ENCODE data around the gene TMF1. TPM values are rescaled to one million over a fixed set of nuclear protein-coding genes. Genes with fewer than 3 reads are reported as not detected.
A peak's percentile ranks its signal among the peaks of the same experiment; 100 is the strongest.

The TMF1 gene
- total RNA-seq, 2 experiments from 2014 or later: 47.5 to 49.3 TPM

DNA sequence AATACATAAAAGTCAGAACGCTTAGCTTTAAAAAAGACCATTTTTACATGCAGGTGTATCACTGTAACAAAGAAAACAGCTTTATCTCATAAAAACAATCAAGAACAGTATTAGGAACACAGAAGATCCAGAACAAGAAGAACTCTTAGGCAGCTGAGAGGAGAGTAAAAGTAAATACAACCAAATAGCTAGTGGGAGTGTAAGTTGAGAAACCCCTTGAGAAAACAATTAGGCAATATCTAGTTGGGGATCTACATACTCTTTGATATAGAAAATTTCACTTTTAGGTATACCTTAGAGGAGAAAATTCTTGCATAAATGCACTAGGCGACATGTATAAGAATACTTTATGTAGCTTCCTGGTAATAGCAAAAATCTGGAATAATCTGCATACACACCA lies 7.5 kb downstream of the TMF1 start:
- ATAC-seq (no peak), DNase-seq (no peak)
- ChIA-PET POLR2A (no interaction called here), CTCF (interaction anchor here (0.8 to 1.9 kb wide), 4 partner anchors 8 to 77 kb away, joined by 3 to 5 read pairs (median 4); partner anchors contain the start of genes EOGT and TMF1)
- Mint-ChIP-seq H3K36me3 (ENCODE audit: low read depth) (peaks cover 48% of the 10 kb centered on the region), H3K4me3 (no peak overlapping the region), H3K4me1 (ENCODE audit: low read depth) (peaks cover 28% of the 10 kb centered on the region), H3K27me3 (ENCODE audit: low read depth) (no peaks in the 10 kb centered on the region), H3K27ac (no peak overlapping the region), H3K9me3 (ENCODE audit: insufficient read depth) (no peaks in the 10 kb centered on the region)

DNA sequence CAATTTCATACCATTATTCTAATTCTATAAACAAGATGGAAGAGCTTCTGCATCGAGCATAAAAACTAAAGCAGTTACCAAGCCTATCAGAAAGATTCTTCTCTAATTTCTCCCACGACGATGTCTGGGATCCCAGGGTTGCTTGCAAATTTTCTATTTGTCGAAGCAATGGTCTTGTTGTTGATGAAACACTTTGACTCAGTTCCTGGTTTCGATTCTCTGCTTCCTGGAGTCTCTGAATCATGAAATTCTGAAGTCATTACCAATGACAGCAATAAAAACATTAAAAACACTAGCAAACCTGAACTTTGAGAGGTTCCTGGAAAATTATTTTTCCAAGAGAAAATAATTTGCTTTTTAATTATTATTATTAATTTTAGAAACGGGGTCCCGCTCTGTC lies 18.7 kb downstream of the TMF1 start:
- CTCF ChIA-PET: interaction anchor here (1.0 to 1.1 kb wide), 2 partner anchors 11 to 13 kb away, joined by 3 read pairs; no protein-coding TSS in a partner anchor
- H3K4me3 Mint-ChIP-seq: no peak overlapping the region
- no peak overlapping the region for H3K27ac Mint-ChIP-seq
- H3K27me3 Mint-ChIP-seq (ENCODE audit: low read depth): no peaks in the 10 kb centered on the region
- H3K4me1 Mint-ChIP-seq (ENCODE audit: low read depth): peaks cover 2% of the 10 kb centered on the region
- DNase-seq (no peak), ATAC-seq (no peak)
- POLR2A ChIA-PET: no interaction called here
- H3K9me3 Mint-ChIP-seq (ENCODE audit: insufficient read depth): no peaks in the 10 kb centered on the region
- H3K36me3 Mint-ChIP-seq (ENCODE audit: low read depth): peaks cover 64% of the 10 kb centered on the region

DNA sequence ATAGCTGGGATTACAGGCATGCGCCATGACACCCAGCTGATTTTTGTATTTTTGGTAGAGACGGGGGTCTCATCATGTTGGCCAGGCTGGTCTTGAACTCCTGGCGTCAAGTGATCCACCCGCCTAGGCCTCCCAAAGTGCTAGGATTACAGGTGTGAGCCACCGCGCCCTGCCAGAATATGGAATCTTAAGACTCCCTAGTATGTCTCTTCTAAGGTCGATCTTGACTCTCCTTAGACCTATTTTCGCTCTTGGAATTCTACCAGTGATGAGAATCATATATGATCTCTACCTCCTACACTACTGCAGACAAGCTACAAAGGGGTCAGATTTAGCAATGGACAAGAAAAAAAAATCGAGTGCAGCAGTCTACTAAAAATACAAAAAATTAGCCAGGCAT lies 19.4 kb downstream of the TMF1 start:
- ChIA-PET POLR2A (no interaction called here), CTCF (interaction anchor here (1.0 to 1.1 kb wide), 2 partner anchors 12 kb away, joined by 3 read pairs; no protein-coding TSS in a partner anchor)
- Mint-ChIP-seq H3K4me3 (no peak overlapping the region), H3K27me3 (ENCODE audit: low read depth) (no peaks in the 10 kb centered on the region), H3K9me3 (ENCODE audit: insufficient read depth) (no peaks in the 10 kb centered on the region), H3K27ac (no peak overlapping the region), H3K36me3 (ENCODE audit: low read depth) (peaks cover 64% of the 10 kb centered on the region), H3K4me1 (ENCODE audit: low read depth) (peaks cover 2% of the 10 kb centered on the region)
- DNase-seq (no peak), ATAC-seq (no peak)

DNA sequence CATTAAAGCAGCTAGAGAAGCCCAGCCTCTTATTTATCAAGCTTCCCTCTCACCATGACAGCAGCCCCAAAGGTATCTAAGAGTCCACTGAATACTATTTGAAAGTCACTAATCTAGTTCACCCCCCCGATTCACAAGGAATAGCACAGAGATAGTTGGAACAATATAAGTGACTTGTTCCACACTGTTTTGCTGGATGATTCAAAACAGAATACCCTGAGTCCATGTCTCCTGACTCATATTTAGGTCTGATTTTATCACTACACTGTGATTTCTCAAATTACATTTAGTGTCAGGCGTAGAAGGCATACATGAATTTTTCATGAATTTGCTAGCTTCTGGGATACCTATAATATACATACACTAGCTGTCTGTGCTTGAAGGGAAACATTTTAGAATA lies 20.0 kb downstream of the TMF1 start:
- ChIA-PET CTCF (no interaction called here), POLR2A (no interaction called here)
- Mint-ChIP-seq H3K27me3 (ENCODE audit: low read depth) (no peaks in the 10 kb centered on the region), H3K27ac (no peak overlapping the region), H3K9me3 (ENCODE audit: insufficient read depth) (no peaks in the 10 kb centered on the region), H3K4me1 (ENCODE audit: low read depth) (peaks cover 2% of the 10 kb centered on the region), H3K4me3 (no peak overlapping the region), H3K36me3 (ENCODE audit: low read depth) (peaks cover 67% of the 10 kb centered on the region)
- ATAC-seq (no peak), DNase-seq (no peak)

DNA sequence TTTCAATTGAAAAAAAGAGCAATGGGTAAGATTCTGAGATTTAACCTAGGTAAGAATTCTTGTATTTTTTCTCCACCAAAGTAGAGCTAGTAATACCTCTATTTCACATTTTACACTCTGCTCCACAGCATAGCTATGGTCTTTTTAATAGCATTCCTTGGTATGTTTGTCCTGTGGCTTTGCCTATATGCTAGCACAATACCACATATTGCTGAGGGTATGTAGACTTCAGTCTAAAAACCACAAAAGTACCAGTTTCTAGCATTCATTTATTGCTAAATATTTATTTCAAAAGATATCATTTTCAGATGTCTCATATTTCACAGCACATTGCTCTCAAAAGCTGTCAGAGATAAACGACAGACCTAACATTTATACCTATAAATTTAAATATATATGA lies 20.5 kb downstream of the TMF1 start:
- CTCF ChIA-PET: no interaction called here

DNA sequence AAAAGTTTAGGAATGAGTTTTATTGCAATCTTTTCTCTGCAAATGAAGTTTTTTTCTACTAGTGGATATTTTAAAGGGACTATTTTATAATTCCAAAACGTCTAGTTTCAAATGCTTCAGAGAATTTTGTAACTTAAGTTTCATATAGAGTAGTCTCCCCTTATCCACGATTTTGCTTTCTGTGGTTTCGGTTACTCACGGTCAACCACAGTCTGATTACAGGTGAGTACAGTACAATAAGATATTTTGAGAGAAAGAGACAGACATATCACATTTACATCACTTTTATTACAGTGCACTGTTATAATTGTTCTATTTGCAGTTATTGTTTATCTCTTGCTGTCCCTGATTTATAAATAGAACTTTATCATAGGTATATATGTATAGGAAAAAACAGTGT lies 31.3 kb downstream of the TMF1 start:
- ChIA-PET POLR2A (interaction anchor here (1.0 kb wide), 1 partner anchor 44 kb away, joined by 3 read pairs; no protein-coding TSS in a partner anchor), CTCF (interaction anchor here (0.6 to 1.3 kb wide), 2 partner anchors 12 to 1413 kb away, joined by 3 read pairs; no protein-coding TSS in a partner anchor)
- Mint-ChIP-seq H3K27ac (no peak overlapping the region), H3K4me1 (ENCODE audit: low read depth) (peaks cover 7% of the 10 kb centered on the region), H3K27me3 (ENCODE audit: low read depth) (no peaks in the 10 kb centered on the region), H3K9me3 (ENCODE audit: insufficient read depth) (no peaks in the 10 kb centered on the region), H3K4me3 (no peak overlapping the region), H3K36me3 (ENCODE audit: low read depth) (peaks cover 42% of the 10 kb centered on the region)
- ATAC-seq (no peak), DNase-seq (no peak)

More for the DNA sequence above, 20.5 kb downstream of the TMF1 start:
- Mint-ChIP-seq H3K4me3 (no peak overlapping the region), H3K9me3 (ENCODE audit: insufficient read depth) (no peaks in the 10 kb centered on the region), H3K27ac (no peak overlapping the region), H3K27me3 (ENCODE audit: low read depth) (no peaks in the 10 kb centered on the region), H3K4me1 (ENCODE audit: low read depth) (peaks cover 2% of the 10 kb centered on the region), H3K36me3 (ENCODE audit: low read depth) (peaks cover 66% of the 10 kb centered on the region)
- DNase-seq: no peak
- POLR2A ChIA-PET: no interaction called here
- no peak for ATAC-seq

DNA sequence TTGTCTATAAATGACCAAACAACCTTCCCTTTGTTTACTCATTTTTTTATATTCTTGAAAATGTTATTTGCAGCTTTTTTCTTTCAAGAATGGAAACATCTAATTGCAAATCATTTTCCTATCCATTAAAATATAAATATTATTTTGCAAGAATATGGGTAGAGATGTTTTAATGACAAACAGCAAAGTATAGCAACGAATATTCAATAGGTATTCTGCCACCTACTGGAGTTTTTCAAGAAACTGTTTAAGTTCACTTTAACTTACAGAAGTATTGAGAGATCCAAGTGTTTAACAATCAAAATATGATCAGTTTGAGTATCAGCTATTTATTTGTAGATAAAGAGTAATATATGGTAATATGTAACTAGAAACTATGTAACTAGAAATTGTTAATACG lies 31.7 kb downstream of the TMF1 start:
- no peaks in the 10 kb centered on the region for H3K27me3 Mint-ChIP-seq (ENCODE audit: low read depth)
- ATAC-seq: no peak
- peaks cover 40% of the 10 kb centered on the region for H3K36me3 Mint-ChIP-seq (ENCODE audit: low read depth)
- ChIA-PET POLR2A (interaction anchor here (1.0 kb wide), 1 partner anchor 44 kb away, joined by 3 read pairs; no protein-coding TSS in a partner anchor), CTCF (interaction anchor here (0.6 to 1.3 kb wide), 2 partner anchors 13 to 1413 kb away, joined by 3 read pairs; no protein-coding TSS in a partner anchor)
- H3K4me1 Mint-ChIP-seq (ENCODE audit: low read depth): peaks cover 7% of the 10 kb centered on the region
- no peak overlapping the region for H3K4me3 Mint-ChIP-seq
- H3K9me3 Mint-ChIP-seq (ENCODE audit: insufficient read depth): no peaks in the 10 kb centered on the region
- DNase-seq: no peak
- H3K27ac Mint-ChIP-seq: no peak overlapping the region

DNA sequence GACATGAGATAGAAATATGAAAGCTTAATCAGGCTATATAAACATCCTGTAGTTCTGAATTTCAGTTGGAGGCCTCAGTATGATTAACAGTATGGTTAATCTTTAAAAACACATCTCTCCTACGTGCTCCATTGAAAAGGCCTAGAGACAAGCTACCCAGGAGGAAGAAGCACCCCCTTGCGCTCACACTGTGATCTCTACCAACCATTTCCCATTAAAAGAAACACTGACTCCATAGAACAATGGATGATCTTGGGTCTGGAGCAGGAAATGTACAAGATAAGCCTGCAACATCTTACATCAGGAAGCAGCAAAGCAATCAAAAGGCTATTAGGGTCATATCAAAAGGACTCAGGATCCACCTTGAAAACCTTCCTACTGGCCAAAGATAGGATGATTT lies 35.2 kb downstream of the TMF1 start:
- H3K27ac Mint-ChIP-seq: no peak overlapping the region
- H3K9me3 Mint-ChIP-seq (ENCODE audit: insufficient read depth): peaks cover 5% of the 10 kb centered on the region
- ChIA-PET POLR2A (no interaction called here), CTCF (no interaction called here)
- no peaks in the 10 kb centered on the region for H3K27me3 Mint-ChIP-seq (ENCODE audit: low read depth)
- peaks cover 38% of the 10 kb centered on the region for H3K36me3 Mint-ChIP-seq (ENCODE audit: low read depth)
- DNase-seq (no peak), ATAC-seq (no peak)
- peaks cover 30% of the 10 kb centered on the region for H3K4me1 Mint-ChIP-seq (ENCODE audit: low read depth)
- H3K4me3 Mint-ChIP-seq: no peak overlapping the region

DNA sequence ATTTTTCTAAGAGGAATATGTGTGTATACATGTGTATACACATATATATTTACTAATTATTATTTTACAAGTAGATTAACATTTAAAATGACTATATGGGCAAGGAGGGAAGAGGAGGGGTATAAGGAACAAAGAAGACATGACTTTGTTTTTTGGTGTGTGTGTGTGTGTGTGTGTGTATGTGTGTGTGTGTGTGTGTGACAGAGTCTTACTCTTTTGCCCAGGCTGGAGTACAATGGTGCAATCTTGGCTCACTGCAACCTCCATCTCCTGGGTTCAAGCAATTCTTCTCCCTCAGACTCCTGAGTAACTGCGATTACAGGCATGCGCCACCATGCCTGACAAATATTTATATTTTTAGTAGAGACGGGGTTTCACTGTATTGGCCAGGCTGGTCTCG lies 36.0 kb downstream of the TMF1 start:
- H3K27ac Mint-ChIP-seq: no peak overlapping the region
- H3K4me1 Mint-ChIP-seq (ENCODE audit: low read depth): peaks cover 26% of the 10 kb centered on the region
- H3K36me3 Mint-ChIP-seq (ENCODE audit: low read depth): peaks cover 35% of the 10 kb centered on the region
- DNase-seq (no peak), ATAC-seq (no peak)
- CTCF ChIA-PET: no interaction called here
- POLR2A ChIA-PET: no interaction called here
- H3K27me3 Mint-ChIP-seq (ENCODE audit: low read depth): no peaks in the 10 kb centered on the region
- peaks cover 5% of the 10 kb centered on the region for H3K9me3 Mint-ChIP-seq (ENCODE audit: insufficient read depth)
- no peak overlapping the region for H3K4me3 Mint-ChIP-seq

DNA sequence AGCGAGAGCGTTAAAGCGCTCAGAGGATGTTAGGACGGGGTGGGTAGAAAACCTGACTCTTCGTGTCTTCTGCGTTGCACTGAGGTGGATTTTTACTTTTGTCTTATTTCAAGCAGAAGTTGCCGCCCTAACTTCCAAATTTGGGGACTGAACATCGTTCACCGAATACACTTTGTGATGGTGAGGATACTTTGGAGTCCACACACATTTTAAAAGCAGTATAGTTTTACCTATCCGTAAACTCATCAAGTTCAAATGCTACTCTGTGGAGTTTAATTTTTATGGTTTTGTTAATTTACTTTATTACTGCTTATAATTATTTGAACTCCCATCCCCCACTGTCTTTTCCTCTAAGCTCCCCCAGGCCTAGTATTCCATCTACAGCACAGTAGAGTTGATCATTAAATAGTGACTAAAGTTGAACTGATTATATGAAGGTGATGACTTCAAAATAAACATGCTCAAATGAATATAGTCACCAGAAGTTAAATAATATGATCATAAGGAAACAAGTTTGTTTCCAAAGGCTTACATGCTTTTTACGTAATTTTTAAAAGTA lies 38.0 kb downstream of the TMF1 start:
- no peak for DNase-seq
- Mint-ChIP-seq H3K9me3 (ENCODE audit: insufficient read depth) (peaks cover 5% of the 10 kb centered on the region), H3K27ac (peak overlapping the region; percentile 80), H3K4me3 (peak overlapping the region; percentile 79), H3K27me3 (ENCODE audit: low read depth) (no peaks in the 10 kb centered on the region), H3K36me3 (ENCODE audit: low read depth) (peaks cover 38% of the 10 kb centered on the region), H3K4me1 (ENCODE audit: low read depth) (peaks cover 23% of the 10 kb centered on the region)
- ATAC-seq: no peak
- ChIA-PET POLR2A (interaction anchor here (0.6 to 0.9 kb wide), 3 partner anchors 81 to 188 kb away, joined by 3 to 4 read pairs (median 3); no protein-coding TSS in a partner anchor), CTCF (interaction anchor here (1.0 to 1.8 kb wide), 6 partner anchors 12 to 106 kb away, joined by 3 to 5 read pairs (median 4); partner anchors contain the start of gene ARL6IP5)

DNA sequence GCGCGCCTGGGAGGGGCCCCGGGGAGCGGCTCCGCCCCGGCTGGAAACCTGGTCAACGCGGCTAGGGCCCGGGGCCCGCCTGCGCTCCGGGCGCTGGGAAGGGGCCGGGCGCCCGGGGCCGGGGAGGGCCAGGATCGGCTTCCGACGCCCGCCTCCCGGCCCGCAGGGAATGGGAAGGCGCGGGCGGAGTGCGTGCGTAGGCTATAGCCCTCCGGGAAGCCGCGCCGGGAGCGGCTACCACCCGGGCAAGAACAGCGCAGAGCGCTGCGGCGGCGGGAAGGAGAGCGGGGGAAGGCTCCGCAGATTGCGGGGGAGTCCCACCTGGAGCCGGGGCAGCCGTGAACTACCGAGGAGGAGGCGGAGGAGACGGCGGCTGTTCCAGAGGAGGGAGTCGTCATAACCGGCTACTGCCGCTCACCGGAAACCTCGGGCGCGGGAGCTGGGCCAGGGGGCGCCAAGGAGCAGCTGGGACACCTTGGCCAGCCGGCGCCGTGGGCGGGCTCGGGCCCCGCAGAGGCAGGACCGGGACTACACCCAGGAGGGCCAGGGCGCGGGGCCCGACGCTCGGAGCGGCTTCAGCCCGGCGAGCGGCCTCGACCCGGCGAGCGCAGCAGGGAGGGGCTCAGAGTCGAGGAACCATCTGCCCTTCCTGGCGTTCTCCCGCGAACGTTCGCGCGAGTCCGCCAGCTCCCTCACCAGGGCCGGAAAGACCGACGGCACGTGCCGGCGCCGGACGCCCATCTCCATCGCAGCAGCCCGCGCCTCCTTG lies 38.7 kb downstream of the TMF1 start, which contains the start of gene EOGT:
TSS of gene EOGT (minus strand) at position 432 of the 769 bp plus-strand sequence. CDS start 3,838 bp downstream, outside the sequence.
- Mint-ChIP-seq H3K4me1 (ENCODE audit: low read depth) (peaks cover 23% of the 10 kb centered on the region), H3K27me3 (ENCODE audit: low read depth) (no peaks in the 10 kb centered on the region), H3K36me3 (ENCODE audit: low read depth) (peaks cover 36% of the 10 kb centered on the region), H3K4me3 (peak within 1 kb of the TSS; percentile 79), H3K27ac (peak within 1 kb of the TSS; percentile 84), H3K9me3 (ENCODE audit: insufficient read depth) (peaks cover 5% of the 10 kb centered on the region)
- DNase-seq (peak; percentile 83), ATAC-seq (peak; percentile 91)
- POLR2A ChIA-PET: interaction anchor here (0.6 to 0.9 kb wide), 3 partner anchors 81 to 189 kb away, joined by 3 to 4 read pairs (median 3); no protein-coding TSS in a partner anchor
- CTCF ChIA-PET: interaction anchor here (1.0 to 1.8 kb wide), 6 partner anchors 13 to 106 kb away, joined by 3 to 5 read pairs (median 4); partner anchors contain the start of gene ARL6IP5
